ENCODE data around the gene RBP2. TPM values are rescaled to one million over a fixed set of nuclear protein-coding genes. Genes with fewer than 3 reads are reported as not detected.
A peak's percentile ranks its signal among the peaks of the same experiment; 100 is the strongest.

Gene RBP2
- total RNA-seq, 1 donor from 2014 or later: not detected

DNA sequence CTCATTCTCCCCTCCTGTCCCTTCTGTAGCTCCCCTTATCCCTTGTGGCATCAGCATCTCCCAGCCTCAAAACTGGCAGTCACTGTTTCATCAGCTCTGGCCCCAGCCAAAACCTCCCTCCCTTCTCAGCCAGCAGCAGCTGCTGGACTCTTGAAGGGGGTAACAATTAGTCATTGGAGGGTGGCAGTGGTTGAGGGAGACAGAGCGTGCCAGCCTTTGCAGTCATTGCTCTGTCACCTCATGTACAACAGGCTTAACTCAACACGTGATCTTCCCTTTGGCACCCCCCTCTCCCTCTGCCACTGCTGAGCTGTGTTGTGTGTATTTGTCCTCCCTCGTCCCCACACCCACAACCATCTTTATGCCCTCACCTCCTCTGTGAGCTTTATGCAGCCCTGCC lies 28.2 kb downstream of the RBP2 start:
- TF ChIP-seq, protein P1, sequence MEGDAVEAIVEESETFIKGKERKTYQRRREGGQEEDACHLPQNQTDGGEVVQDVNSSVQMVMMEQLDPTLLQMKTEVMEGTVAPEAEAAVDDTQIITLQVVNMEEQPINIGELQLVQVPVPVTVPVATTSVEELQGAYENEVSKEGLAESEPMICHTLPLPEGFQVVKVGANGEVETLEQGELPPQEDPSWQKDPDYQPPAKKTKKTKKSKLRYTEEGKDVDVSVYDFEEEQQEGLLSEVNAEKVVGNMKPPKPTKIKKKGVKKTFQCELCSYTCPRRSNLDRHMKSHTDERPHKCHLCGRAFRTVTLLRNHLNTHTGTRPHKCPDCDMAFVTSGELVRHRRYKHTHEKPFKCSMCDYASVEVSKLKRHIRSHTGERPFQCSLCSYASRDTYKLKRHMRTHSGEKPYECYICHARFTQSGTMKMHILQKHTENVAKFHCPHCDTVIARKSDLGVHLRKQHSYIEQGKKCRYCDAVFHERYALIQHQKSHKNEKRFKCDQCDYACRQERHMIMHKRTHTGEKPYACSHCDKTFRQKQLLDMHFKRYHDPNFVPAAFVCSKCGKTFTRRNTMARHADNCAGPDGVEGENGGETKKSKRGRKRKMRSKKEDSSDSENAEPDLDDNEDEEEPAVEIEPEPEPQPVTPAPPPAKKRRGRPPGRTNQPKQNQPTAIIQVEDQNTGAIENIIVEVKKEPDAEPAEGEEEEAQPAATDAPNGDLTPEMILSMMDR (IDR thresholded peaks at IDR 0.05; ENCODE audit: unreplicated experiment): no peak
- no peaks in the 10 kb centered on the region for H3K9me3 Mint-ChIP-seq (ENCODE audit: low read depth)
- DNase-seq (ENCODE audit: low spot score, unreplicated experiment): no peak
- H3K27ac Mint-ChIP-seq: no peak overlapping the region
- H3K4me1 Mint-ChIP-seq (ENCODE audit: low read depth): peaks cover 11% of the 10 kb centered on the region
- H3K36me3 Mint-ChIP-seq (ENCODE audit: insufficient read depth): peaks cover 1% of the 10 kb centered on the region
- H3K27me3 Mint-ChIP-seq: no peaks in the 10 kb centered on the region
- no peak overlapping the region for H3K4me3 Mint-ChIP-seq (ENCODE audit: low read depth)

DNA sequence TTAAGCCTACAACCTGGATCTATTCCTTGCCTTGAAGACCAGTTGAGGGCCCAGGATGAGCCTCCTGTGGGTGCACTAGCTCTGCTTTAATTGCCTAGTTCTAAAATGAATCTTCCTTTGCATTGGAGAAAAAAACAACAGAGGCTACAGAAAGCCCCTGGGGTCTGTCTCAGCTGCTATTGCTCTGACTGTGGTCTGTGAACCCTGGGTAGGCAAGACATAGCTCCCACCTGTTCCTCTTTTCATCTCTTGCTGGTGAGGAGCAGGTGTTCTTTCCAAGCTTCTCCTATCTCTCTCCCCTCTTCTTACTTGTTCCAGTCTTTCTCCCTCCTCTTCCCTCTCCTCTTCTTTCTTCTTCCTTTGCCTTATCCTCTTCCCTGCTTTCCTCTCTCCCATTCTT lies 28.8 kb downstream of the RBP2 start:
- Mint-ChIP-seq H3K27me3 (no peaks in the 10 kb centered on the region), H3K27ac (no peak overlapping the region), H3K36me3 (ENCODE audit: insufficient read depth) (peaks cover 1% of the 10 kb centered on the region), H3K4me3 (ENCODE audit: low read depth) (no peak overlapping the region), H3K4me1 (ENCODE audit: low read depth) (peaks cover 11% of the 10 kb centered on the region), H3K9me3 (ENCODE audit: low read depth) (no peaks in the 10 kb centered on the region)
- DNase-seq (ENCODE audit: low spot score, unreplicated experiment): no peak
- TF ChIP-seq, protein P1 (IDR thresholded peaks at IDR 0.05; ENCODE audit: unreplicated experiment): no peak

DNA sequence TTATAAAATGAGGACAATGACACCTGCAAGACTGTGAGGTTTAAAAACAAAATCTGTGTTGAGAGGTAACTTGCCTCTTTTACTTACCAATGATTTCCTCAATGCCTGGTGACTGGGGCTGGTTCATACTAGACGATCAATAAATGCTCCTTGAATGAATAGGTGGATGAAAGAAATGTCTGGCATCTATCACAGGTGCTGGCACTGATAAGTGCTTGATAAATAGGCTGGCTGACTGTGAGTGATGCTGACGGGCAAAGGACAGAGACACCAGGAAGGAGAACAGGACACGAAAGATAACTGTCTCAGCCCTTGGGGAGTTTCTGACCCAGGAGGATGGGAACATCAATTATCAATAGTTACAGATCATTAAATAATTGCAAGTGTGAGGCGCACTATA lies 31.9 kb downstream of the RBP2 start:
- H3K4me3 Mint-ChIP-seq (ENCODE audit: low read depth): no peak overlapping the region
- no peaks in the 10 kb centered on the region for H3K27me3 Mint-ChIP-seq
- H3K9me3 Mint-ChIP-seq (ENCODE audit: low read depth): no peaks in the 10 kb centered on the region
- peaks cover 1% of the 10 kb centered on the region for H3K36me3 Mint-ChIP-seq (ENCODE audit: insufficient read depth)
- DNase-seq (ENCODE audit: low spot score, unreplicated experiment): no peak
- peak overlapping the region; percentile 29 for H3K27ac Mint-ChIP-seq
- TF ChIP-seq, protein P1 (IDR thresholded peaks at IDR 0.05; ENCODE audit: unreplicated experiment): no peak
- peaks cover 15% of the 10 kb centered on the region for H3K4me1 Mint-ChIP-seq (ENCODE audit: low read depth)

DNA sequence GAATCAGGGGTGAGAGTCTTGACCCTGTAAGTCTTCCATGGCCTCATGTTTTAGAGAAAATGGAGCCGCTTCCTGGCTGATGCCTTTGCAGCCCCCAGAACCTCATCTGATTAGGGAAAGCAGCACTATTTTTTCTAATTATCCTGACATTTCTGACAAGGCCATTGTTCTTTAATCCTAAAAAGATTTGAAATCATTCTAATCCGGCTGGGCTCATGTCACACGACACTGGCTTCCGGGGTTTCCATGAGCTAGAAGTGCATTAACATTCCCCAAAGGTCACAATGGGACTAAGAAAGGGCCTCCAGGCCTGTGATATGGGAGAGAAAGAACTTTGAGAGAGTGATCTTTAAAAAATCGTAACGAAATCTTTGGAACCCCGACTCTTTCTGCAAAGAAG lies 33.1 kb downstream of the RBP2 start:
- TF ChIP-seq, protein P1 (IDR thresholded peaks at IDR 0.05; ENCODE audit: unreplicated experiment): no peak
- Mint-ChIP-seq H3K9me3 (ENCODE audit: low read depth) (no peaks in the 10 kb centered on the region), H3K4me1 (ENCODE audit: low read depth) (peaks cover 15% of the 10 kb centered on the region), H3K27ac (no peak overlapping the region), H3K36me3 (ENCODE audit: insufficient read depth) (peaks cover 1% of the 10 kb centered on the region), H3K4me3 (ENCODE audit: low read depth) (no peak overlapping the region), H3K27me3 (no peaks in the 10 kb centered on the region)
- DNase-seq (ENCODE audit: low spot score, unreplicated experiment): no peak

DNA sequence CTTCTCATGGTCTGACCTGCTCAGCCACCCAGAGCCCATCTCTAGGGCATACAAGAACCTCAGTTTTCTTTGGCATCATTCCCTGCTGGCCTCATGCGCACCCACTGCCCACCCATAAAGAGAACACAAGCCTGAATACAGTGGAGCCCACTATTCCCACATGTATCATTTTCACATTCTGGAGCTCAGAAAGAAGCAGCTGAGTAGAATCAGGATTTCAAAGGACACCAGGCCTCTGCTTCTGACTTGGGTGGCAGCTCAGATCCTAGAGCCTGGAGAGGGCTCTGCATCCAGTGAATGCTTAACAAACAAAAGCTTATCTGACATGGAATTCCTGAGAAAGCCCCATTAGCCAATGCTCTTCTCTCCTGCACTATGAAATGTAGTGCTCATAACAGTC lies 34.7 kb downstream of the RBP2 start:
- Mint-ChIP-seq H3K9me3 (ENCODE audit: low read depth) (no peaks in the 10 kb centered on the region), H3K27ac (no peak overlapping the region), H3K4me1 (ENCODE audit: low read depth) (peaks cover 15% of the 10 kb centered on the region), H3K4me3 (ENCODE audit: low read depth) (no peak overlapping the region), H3K27me3 (no peaks in the 10 kb centered on the region), H3K36me3 (ENCODE audit: insufficient read depth) (peaks cover 2% of the 10 kb centered on the region)
- no peak for DNase-seq (ENCODE audit: low spot score, unreplicated experiment)
- TF ChIP-seq, protein P1 (IDR thresholded peaks at IDR 0.05; ENCODE audit: unreplicated experiment): no peak

All from progenitor cell of endocrine pancreas (in vitro differentiated cells).